ENCODE data around the gene TRPM2.

TRPM2 gene

DNA sequence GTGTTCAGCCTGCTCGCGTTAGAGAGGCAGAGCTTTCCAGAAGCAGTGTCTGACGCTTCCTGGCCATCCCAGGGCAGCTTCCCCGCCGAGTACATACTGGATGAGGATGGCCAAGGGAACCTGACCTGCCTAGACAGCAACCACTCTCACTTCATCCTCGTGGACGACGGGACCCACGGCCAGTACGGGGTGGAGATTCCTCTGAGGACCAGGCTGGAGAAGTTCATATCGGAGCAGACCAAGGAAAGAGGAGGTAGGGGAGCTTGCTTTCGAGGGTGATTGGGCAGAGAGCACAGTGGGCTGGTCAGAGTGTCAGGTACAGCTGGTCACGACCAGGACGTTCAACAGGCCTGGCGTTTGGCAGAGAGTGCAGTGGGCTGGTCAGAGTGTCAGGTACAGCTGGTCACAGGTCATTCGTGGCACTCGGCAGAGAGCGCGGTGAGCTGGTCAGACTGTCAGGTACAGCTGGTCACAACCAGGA, 22.4 kb downstream of the TRPM2 start:
- no peak for TF ChIP-seq POLR2A (IDR thresholded peaks at IDR 0.05; ENCODE audit: low read depth, low read length)
- DNase-seq (ENCODE audit: insufficient read length, low spot score) (no peak), FAIRE-seq (no peak)

DNA sequence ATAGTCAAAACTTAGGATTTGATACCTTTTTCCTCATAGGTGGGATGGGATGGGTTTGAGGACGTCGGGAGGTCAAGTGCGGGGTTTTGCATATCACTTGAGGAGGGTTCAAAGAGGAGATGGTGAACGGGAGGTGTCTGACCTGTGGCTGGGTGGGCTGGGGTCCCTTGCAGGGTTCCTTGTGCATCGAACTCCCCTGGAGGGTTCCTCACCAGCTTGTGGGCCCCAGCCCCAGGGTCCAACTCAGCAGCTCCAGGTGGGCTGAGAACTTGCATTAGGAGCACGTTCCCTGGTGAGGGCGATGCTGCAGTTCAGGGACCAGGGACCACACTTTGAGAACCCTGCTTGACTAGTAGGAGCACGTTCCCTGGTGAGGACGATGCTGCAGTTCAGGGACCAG, 23.2 kb downstream of the TRPM2 start:
- DNase-seq (ENCODE audit: insufficient read length, low spot score) (no peak), FAIRE-seq (no peak)
- TF ChIP-seq POLR2A (IDR thresholded peaks at IDR 0.05; ENCODE audit: low read depth, low read length), result no peak

- no peak for FAIRE-seq
- DNase-seq (ENCODE audit: insufficient read length, low spot score), result no peak
- TF ChIP-seq POLR2A (IDR thresholded peaks at IDR 0.05; ENCODE audit: low read depth, low read length), result no peak
Observed at GRCh38 chr21:44377201-44377921, 23.9 kb downstream of the TRPM2 start.

GRCh38 chr21:44377922-44378645, 24.7 kb downstream of the TRPM2 start:
- no peak for DNase-seq (ENCODE audit: insufficient read length, low spot score)
- no peak for FAIRE-seq
- no peak for TF ChIP-seq POLR2A (IDR thresholded peaks at IDR 0.05; ENCODE audit: low read depth, low read length)

- FAIRE-seq, result no peak
- no peak for TF ChIP-seq POLR2A (IDR thresholded peaks at IDR 0.05; ENCODE audit: low read depth, low read length)
Observed at GRCh38 chr21:44378646-44379514, 25.5 kb downstream of the TRPM2 start.

DNA sequence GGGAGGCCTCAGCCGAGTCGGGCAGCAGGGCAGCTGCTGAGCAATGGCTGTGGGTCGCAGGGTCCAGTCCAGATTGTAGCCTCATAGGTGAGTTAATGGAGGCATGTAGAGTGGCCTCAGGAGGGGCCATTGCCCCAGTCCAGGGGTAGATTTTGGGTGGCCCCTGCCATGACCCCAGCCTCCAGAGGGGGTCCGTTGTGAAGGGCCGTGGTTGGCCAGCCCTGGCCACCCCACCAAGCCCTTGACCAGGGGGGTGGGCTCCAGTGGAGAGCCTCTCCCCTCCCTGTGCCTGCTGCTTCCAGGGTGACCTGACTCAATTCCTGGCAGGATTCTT, 26.1 kb downstream of the TRPM2 start:
- no peak for FAIRE-seq
- TF ChIP-seq POLR2A (IDR thresholded peaks at IDR 0.05; ENCODE audit: low read depth, low read length), result no peak
- DNase-seq (ENCODE audit: insufficient read length, low spot score), result no peak

More at GRCh38 chr21:44378646-44379514, 25.5 kb downstream of the TRPM2 start:
- DNase-seq (ENCODE audit: insufficient read length, low spot score), result no peak

DNA sequence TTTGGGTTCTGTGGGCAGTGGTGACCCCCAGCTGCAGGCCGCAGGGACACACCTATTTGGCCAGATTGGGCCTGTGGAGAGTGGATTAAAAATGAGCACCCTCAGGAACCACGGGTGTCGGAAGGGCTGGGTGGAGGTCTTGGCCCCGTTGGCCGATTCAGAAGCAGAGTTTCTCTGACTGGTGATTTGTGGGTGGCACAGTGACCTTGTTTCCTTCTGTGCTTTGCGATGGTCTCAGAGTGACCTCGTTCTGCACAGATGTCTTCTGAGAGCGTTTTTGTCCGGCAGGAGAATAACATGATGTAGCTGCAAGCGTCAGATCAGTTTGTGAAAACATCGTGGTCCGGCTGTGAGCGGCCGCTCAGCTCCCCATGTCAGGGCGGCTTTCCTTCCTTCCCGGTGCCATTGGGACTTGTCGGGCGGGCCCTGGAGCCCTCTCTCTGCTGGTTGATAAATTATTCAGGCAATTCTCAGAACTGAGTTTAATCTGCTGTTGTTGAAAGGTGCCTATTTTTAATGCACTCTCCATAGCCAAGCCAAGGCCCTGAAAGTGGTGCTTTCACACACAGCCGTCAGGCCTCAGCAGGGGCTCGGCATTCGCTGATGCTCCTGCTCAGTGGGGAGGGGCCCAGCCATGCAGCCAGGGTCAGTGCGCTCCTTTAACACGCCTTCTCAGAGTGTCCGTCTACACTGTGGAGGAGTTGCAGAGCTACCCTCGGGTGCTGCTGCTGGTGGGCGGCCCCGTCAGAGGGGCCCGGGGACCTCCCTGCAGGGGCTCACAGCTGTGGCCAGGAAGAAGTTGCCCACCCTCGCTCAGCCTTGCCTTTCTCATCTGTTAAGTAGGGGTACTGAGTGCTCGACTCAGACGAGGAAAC, 26.8 kb downstream of the TRPM2 start:
- no peak for TF ChIP-seq POLR2A (IDR thresholded peaks at IDR 0.05; ENCODE audit: low read depth, low read length)
- DNase-seq (ENCODE audit: insufficient read length, low spot score), result no peak
- FAIRE-seq, result no peak

DNA sequence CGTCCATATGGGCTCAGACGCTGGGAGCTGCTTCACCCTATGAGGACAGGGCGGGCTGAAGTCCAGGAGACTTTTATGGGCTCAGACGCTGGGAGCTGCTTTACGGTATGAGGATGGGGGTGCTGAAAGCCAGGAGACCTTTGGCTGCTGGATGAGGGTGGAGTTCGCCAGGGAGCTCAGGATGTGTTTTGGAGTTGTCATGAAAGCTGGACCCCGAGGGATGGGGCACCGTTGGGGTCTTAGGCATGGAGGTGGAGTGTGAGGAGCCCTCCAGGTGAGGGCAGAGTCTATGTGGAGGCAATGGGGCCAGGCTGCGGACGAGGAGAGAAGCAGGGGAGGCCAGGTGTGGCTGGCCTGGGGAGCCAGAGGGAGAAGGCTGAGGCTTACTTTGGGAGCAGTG, 27.5 kb downstream of the TRPM2 start:
- no peak for TF ChIP-seq POLR2A (IDR thresholded peaks at IDR 0.05; ENCODE audit: low read depth, low read length)
- FAIRE-seq (no peak), DNase-seq (ENCODE audit: insufficient read length, low spot score) (no peak)

- no peak for TF ChIP-seq POLR2A (IDR thresholded peaks at IDR 0.05; ENCODE audit: low read depth, low read length)
- DNase-seq (ENCODE audit: insufficient read length, low spot score), result no peak
- no peak for FAIRE-seq
Observed at GRCh38 chr21:44381874-44382273, 28.5 kb downstream of the TRPM2 start.

- DNase-seq (ENCODE audit: insufficient read length, low spot score) (no peak), FAIRE-seq (no peak)
- no peak for TF ChIP-seq POLR2A (IDR thresholded peaks at IDR 0.05; ENCODE audit: low read depth, low read length)
Observed at GRCh38 chr21:44382536-44382935, 29.1 kb downstream of the TRPM2 start.

DNA sequence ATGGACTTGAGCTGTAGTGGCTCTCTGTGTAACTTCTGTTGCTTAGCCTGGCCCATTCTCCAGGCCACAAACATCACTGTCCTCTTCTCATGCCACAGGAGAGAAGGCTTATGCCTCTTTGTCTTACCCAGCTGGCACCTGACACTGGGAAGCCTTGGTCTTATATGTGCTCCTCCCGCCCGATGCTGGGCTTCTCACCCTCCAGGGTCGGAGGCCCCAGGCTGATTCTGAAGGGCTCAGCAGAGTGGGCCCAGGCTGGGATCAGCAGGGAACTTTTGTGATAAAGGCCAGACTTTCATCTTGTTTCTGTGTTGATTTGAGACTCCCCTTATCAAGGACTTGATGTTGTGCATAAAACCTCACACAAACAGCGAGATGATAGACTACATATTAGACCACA, 29.8 kb downstream of the TRPM2 start:
- no peak for TF ChIP-seq POLR2A (IDR thresholded peaks at IDR 0.05; ENCODE audit: low read depth, low read length)
- FAIRE-seq, result no peak
- DNase-seq (ENCODE audit: insufficient read length, low spot score), result no peak

- no peak for TF ChIP-seq POLR2A (IDR thresholded peaks at IDR 0.05; ENCODE audit: low read depth, low read length)
- DNase-seq (ENCODE audit: insufficient read length, low spot score) (no peak), FAIRE-seq (no peak)
Observed at GRCh38 chr21:44384968-44385367, 31.5 kb downstream of the TRPM2 start.

- no peak for TF ChIP-seq POLR2A (IDR thresholded peaks at IDR 0.05; ENCODE audit: low read depth, low read length)
- no peak for DNase-seq (ENCODE audit: insufficient read length, low spot score)
- FAIRE-seq, result no peak
Observed at GRCh38 chr21:44389335-44389734, 35.9 kb downstream of the TRPM2 start.
